NCI-H1694 (cell line): ENCODE results near the gene RTN4R.
A peak's percentile ranks its signal among the peaks of the same experiment; 100 is the strongest.
"Not testable (repeated sequence)": the region's sequence is repeated elsewhere in the genome, so short reads cannot be mapped to it uniquely, and the experiment has no call there.

ENCODE experiments used
- DNase-seq: peaks from one replicate; lab custom pipeline; 2025; lab: John Stamatoyannopoulos, UW

Gene RTN4R

DNA sequence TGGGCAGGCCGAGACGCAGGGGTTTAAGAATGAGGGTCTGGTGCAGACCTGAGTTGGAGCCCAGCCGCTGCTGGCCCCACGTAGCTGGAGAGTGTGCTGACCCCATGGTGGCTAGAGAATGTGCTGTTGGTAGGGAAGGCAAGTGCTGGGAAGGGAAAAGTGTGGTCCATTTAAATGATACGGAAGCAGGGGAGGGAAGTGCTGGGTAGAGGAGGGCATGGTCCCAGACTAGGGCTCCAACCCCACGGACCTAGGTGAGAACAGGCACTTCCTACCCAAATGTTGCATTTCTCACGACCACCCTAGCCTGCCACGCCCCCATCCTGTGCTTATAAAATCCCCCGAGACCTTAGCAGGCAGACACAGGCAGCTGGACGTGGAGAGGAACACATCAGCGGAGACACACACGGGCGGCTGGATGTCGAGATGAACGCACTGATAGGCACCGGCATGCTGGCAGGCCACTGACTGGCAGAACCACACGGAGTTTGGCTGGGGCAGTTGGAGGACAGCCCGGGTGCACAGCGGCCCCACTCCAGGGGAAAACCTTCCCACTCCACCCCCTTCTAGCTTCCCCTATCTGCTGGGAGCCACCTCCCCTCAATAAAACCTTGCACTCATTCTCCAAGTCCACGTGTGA, 18.8 kb upstream of the RTN4R start:
- DNase-seq, result not testable (repeated sequence)

GRCh38 chr22:20286312-20286660, 18.2 kb upstream of the RTN4R start:
- not testable (repeated sequence) for DNase-seq

- DNase-seq, result peak; percentile 32
These were observed 17.6 kb upstream of the RTN4R start for GRCh38 chr22:20285473-20286311.

GRCh38 chr22:20284471-20285086, 16.5 kb upstream of the RTN4R start:
- DNase-seq, result no peak

- DNase-seq, result no peak
These were observed 15.6 kb upstream of the RTN4R start for GRCh38 chr22:20283674-20284066.

DNA sequence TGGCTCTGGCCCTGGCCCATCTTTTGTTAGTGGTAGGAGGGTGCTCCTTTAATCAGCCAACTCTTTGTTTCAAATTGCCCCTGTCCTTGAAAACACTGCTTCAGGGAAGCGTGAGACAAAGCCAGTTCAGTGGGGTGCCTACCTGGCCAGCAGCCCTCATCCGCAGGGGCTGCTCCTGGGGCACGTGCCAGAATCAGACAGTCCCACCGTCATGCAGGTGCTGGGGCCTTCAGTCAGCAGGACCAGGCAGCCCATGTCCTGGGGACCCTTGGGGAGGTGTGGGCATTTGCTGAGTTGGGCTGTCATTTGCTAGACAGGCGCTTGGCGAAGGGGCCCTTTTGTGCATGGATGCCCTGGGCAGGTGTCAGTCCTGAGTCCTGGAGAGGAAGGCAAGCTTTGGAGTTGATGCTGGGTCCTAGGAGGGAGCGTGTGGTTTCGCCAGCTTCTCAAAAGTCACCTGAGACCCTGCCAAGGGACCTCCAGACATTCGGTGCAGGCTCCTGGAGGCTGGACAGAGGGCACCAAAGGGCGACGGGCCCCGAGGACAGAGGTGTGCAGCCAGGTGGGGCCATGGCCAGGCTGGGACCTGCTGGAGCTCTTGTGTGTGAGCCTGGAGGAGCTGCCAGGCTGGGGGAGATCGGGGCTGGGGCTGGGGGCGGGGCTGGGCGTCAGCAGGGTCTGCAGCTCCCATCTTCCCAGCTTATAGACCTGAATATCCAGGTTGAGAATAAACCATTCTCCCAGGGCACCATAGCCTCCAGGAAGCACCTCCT, 15.0 kb upstream of the RTN4R start:
- no peak for DNase-seq

- no peak for DNase-seq
These were observed 13.8 kb upstream of the RTN4R start for GRCh38 chr22:20281891-20282290.

GRCh38 chr22:20281473-20281872, 13.4 kb upstream of the RTN4R start:
- DNase-seq, result not testable (repeated sequence)

DNA sequence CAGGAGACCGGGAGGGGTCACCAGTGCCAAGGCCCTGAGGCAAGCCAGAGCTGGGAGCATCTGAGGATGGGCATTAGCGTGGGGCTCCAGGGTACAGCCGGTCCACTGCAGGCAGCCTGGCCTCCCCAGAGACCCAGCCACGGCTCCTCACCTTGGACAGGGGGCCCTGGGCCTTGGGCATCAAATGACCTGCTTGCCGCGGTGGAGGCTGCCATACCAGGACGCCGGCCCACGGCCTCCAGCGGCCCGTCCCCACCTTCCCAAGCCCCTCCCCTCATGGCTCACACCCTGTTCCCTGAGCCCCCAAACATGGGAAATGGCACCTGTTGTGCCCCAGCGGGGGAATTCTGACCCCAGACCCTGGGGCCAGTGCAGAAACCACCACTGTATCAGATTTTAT, 12.7 kb upstream of the RTN4R start:
- DNase-seq, result no peak

- DNase-seq, result not testable (repeated sequence)
These were observed 12.0 kb upstream of the RTN4R start for GRCh38 chr22:20280163-20280562.

DNA sequence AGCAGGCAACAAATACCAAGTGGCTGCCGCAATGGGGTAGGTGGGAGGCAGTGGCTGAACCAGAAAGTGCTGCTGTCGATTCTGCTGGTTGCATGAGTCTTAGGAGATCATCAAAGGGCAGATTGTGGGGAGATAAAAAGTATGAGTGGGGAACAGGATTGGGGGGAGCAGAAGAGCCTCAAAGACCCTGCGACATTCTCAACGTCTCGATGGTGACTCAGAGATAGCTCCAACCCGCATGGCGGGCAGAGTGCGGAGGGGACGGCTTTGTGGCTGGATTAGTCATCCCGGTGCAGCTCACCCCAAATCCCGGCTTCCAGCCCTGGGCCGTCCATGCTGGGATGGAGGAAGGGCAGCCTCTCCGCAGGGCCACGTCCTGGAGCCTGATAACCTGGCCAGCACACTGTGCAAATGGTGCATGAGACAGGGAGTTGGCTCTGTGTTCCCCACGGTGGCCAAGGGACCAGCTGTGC, 11.6 kb upstream of the RTN4R start:
- no peak for DNase-seq

DNA sequence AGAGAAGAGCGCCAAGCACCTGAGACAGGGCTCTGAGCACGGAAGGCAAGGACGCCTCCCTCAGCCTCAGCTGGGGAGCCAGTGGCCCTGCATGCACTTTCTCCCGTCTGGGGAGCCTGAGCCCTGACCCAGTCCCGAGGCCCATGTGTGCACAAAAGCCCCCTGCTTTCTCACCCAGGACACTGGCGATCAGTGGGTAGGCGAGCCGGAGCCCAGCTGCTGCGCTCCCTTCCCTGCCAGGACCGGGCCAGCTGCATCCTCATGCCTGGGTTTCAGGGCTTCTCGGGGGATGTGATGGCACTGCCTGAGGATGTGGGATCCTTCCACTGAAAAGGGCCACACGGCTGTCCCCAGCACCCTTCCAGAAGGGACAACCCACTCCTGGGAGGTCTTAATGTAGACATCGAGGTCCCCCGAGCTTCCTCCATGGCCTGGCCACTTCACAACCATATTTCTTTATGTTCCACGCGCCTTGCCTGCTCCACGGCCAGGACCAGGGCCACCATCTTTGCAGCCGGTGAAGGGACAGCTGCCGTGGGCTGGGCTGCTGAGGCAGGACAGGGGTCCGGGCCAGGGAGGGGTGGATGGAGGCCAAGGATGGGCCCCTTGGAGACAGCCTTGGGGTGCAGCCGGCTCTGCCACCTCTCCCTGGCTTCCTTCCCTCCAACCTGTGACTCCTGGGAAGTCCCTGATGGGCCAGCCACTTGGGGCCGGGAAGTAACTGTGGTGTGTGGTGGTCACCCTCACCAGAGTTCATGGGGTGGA, 10.8 kb upstream of the RTN4R start:
- DNase-seq, result not testable (repeated sequence)

- DNase-seq, result not testable (repeated sequence)
These were observed 10.0 kb upstream of the RTN4R start for GRCh38 chr22:20277936-20278635.

- DNase-seq, result no peak
These were observed 8.3 kb upstream of the RTN4R start for GRCh38 chr22:20276468-20276867.

DNA sequence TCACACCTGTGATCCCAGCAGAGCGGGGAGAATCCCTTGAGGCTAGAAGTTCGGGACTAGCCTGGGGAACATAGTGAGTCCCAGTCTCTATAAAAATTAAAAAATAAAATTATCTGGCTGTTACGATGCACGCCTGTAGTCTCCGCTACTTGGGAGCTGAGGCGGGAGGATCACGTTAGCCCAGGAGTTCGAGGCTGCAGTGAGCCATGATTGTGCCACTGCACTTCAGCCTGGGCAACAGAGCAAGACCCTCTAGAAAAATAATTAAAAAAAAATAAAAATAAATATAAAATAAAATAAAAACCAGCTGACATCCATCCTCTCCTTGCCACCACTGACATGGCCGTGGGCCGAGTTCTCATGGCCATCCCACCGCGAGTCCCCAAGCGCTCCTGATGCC, 7.7 kb upstream of the RTN4R start:
- DNase-seq, result no peak

DNA sequence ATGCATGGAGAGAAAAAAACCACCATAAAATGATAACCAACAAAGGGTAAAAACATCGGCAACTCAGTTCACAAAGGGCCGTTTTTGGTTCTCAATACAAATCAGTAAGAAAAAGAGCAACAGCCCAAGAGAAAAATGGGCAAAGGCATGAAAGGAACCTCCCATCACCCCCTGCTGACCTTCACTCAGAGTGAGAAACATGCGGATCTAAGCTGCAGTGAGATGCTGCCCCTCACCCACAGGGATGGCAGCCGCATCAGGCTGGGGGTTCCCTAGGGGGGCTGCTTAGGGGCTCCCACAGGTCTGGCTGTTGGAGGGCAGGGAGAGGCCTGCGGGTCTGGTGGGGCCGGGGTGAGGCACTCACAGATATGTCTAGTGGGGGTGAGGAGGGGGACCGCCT, 7.2 kb upstream of the RTN4R start:
- not testable (repeated sequence) for DNase-seq

DNA sequence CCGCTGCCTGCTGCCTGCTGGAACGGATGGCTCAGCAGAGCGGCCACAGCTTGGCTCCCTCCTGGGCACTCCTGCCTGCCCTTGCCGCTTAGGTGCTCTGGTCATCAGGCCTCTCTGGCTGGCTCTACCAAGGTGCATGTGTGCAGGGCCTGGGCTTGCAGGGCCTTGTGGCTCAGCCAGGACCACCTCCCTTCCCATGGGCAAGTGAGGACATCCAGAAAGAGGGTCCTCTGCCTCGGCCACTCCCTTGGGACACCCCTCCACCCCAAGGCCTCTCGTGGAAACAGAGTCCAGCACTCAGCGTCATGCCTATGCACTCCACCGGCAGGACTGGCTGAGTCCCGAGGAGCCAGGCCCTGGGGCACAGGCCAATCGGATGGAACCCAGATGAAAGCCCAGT, 6.3 kb upstream of the RTN4R start:
- not testable (repeated sequence) for DNase-seq

GRCh38 chr22:20273758-20274181, 5.7 kb upstream of the RTN4R start:
- DNase-seq, result no peak

GRCh38 chr22:20272700-20273099, 4.6 kb upstream of the RTN4R start:
- no peak for DNase-seq

DNA sequence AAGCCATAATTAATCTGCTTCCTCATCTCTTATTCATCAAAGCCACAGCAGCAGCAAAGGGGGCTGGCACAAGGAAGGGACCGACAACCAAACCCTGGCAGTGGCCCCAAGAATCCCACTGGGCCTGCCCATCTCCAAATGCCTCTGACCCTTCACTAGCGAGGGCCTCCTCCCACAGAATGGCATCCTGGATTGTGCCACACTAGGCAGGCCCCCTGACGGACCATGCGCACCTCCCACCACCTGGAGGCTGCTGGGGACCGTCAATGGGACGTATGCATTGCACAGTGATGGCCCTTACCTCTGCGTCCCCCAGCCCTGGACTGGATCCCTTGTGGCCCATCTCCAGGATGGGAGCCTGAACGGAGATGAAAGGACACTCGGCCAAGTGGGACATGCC, 4.1 kb upstream of the RTN4R start:
- DNase-seq, result no peak
